ENCODE measurements around the gene BEGAIN.

The BEGAIN gene, protein sequence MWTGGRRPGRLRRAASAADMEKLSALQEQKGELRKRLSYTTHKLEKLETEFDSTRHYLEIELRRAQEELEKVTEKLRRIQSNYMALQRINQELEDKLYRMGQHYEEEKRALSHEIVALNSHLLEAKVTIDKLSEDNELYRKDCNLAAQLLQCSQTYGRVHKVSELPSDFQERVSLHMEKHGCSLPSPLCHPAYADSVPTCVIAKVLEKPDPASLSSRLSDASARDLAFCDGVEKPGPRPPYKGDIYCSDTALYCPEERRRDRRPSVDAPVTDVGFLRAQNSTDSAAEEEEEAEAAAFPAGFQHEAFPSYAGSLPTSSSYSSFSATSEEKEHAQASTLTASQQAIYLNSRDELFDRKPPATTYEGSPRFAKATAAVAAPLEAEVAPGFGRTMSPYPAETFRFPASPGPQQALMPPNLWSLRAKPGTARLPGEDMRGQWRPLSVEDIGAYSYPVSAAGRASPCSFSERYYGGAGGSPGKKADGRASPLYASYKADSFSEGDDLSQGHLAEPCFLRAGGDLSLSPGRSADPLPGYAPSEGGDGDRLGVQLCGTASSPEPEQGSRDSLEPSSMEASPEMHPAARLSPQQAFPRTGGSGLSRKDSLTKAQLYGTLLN

DNA sequence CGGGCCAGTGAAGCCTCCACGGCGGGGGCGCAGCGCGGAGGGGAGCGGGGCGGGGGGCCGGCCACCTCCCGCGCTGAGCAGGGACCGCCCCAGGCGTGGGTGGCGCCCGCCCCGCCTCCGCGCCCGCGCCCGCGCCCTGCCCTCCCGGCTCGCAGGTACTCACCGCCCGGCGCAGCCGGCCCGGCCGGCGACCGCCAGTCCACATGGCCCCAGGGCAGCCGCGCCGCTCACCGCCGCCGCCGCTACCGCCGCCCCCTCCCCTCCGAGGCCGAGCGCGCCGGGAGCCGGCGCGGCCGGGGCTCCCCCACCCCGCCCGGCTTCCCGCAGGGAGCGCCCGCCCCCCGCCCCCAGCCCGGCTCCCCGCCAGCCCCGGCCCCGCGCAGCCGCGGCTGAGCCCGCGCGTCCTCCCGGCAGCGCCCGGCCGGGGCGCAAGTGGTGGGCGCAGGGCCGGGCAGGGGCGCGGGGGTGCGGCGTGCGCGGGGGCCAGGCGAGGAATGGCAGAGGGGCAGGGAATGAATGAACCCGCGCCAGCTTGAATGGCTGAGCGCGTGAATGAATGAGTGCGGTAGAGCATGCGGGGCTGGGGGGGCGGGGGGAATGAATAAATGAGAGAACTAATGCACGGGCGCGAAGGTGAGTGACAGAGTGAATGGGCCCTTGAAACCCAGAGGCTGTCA lies at the start of gene BEGAIN:
TSS of gene BEGAIN (minus strand) at position 332 of the 677 bp plus-strand sequence. CDS start at position 205, 127 bp downstream.
- DNase-seq, result no peak

DNA sequence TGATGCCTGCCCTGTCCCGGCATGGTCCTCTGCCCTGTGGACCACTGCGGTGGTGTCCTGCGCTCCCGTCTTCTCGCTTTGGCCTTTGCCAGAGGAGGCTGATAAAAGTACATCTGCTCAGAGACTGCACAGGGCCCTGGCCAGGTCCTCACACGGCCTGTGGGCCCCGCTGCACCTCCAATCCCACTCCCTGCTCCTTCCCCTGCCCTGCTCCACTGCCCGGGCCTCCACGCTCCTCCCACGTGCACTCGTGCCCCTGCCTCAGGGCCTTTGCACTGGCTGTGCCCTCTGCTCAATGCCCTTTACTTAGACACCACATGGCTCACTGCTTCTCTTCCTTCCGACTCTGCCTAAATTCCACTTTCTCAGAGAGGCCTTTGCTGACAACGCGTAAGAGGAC lies 49.3 kb upstream of the BEGAIN start:
- DNase-seq, result no peak

DNA sequence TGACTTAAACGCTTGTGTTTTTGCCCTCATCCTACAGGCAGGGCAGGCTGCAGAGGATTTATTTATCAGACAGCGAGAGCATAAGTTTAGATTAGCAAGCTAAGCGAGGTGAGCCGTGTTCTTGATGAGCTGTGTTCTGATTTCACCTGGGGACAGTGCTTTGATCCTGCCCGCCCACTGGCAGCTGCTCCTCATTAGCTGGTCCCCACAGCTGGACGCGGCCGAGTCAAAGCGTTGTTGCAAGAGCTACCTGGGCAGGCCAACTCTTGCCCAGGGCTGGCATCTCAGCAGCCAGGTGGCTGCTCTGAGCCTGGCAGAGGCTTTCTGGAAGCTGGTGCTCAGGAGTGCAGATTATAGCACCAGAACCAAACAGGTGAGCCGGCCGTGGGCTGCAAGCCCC lies 46.8 kb upstream of the BEGAIN start:
- DNase-seq, result no peak

DNA sequence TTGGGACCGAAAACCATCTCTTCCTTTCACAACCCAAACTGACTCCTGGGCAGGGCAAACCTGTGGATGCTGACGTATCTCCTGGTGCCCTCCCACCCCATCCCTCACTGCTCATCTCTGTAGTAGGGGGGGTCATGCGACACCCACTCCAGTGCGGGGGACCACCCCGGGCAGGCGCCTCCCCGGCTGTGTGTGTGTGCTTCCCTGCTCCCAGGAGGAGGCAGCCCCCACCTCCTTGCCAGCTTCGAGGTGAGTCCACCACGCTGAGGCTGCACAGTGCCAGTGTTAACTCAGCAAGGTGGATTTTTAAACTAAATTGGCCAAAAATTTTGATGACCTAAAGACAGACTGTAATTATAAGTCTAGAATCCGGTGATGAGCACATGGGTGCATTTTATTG lies 46.2 kb upstream of the BEGAIN start:
- no peak for DNase-seq

DNA sequence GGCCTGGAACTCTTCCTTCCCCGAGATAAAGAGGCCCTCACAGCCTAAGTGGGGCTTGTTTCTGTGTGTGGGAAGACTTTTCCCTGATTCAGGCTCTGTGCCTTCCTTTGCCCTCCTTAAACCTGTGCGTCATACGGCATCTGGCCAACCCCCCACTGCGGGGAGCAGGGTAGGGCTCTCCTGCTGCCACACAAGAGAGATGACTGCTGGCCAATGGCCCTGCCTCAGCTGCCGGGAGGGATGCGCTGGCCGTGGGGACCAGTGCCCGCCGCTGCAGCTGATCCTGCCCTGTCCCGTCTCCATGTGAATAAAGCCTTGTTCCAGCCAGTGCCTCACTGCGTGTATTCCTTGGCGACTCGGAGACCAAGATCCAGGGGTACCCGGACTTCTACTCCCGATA lies 42.5 kb upstream of the BEGAIN start:
- DNase-seq, result no peak

DNA sequence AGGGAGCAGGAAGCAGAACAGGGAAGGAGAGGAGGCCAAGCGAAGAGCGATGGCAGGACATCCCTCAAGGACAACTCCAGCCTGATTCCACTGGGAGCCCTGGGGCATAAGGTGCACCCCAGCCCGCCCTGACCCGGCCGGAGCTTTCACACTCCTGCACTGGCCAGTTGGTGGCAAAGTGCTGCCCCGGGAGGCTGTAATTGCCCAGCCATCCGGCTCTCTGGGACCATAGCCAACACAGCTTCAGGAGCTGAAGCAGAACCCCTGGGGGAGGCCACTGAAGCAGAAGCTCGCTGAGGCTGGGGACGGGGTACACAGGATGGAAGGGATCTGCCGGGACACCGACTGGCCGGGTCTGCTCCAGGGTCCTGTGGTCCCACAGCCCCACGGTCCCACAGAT lies 41.9 kb upstream of the BEGAIN start:
- DNase-seq, result no peak

DNA sequence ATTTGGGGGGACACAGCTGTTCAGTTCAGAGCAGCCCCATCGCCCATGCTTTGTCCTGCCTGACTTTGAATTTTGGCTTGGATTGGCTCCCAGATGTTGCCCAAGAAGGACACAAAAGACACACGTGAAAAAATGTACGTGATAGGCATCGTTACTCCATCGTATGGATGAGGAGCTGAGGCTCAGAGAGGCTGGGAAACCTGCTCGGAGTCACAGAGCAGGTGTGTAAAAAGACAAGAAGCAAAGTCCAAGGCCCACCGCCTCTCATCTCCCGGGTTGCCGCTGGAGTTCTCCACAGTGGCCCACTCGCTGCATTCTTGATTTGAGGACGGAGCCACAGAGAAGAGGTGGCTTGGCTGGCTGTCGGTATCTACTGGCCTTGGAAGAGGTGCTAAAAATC lies 41.0 kb upstream of the BEGAIN start:
- DNase-seq, result no peak

DNA sequence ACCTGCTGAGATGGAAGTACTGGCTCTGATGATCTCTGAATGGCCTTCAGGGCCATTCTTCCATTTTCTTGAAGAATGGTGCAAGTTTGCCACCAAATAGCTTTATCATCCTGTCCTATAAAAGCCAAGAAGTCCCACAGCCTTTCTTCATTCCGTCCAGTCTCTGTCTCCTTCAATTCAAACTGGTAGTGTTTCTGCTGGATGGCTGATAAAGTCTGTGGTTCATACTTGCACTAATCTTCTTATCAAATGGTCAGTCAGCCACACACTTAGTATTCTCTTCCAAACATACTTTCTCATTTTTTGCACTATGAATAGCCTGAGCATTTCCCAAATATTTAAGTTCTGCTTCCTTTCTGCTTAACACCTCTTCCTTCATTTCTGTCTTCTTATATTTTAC lies 39.4 kb upstream of the BEGAIN start:
- no peak for DNase-seq

DNA sequence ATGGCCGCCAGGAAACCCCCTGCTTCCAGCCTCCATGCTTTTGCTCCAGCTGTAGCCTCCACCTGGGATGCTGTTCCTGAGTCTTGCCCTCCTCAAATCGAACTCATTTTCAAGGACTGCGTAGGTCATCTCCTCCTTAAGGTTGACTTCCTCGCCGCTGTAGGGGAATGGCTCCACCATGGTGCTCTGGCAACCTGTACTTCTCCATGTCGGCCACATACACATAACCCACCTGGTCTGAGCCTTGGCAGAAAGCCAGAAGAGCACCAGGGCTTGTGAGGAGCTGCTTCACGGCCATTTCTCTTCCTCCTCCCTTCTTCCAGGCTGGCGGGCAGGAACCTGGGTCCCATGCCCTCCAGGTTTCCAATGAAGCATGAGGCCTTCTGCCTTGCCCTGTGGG lies 36.7 kb upstream of the BEGAIN start:
- DNase-seq, result no peak

DNA sequence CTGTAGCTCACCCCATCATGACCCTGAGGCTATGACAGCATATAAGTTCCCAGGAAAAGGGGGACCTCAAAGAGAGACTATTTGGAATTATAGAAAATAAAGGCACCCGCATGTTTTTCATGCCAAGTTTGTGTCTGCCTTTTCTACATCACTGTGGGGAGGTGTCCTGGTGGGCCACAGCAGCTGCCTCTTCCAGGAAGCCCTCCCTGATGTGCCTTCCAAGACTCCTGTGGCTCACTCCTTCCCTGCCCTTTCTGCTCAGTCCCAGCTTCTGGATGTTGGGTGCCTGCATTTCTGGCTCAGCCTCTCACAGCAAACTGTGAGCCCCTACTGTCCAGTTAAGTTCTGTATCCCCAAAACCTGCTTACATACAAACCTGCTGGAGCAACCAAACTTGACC lies 36.3 kb upstream of the BEGAIN start:
- DNase-seq, result no peak

DNA sequence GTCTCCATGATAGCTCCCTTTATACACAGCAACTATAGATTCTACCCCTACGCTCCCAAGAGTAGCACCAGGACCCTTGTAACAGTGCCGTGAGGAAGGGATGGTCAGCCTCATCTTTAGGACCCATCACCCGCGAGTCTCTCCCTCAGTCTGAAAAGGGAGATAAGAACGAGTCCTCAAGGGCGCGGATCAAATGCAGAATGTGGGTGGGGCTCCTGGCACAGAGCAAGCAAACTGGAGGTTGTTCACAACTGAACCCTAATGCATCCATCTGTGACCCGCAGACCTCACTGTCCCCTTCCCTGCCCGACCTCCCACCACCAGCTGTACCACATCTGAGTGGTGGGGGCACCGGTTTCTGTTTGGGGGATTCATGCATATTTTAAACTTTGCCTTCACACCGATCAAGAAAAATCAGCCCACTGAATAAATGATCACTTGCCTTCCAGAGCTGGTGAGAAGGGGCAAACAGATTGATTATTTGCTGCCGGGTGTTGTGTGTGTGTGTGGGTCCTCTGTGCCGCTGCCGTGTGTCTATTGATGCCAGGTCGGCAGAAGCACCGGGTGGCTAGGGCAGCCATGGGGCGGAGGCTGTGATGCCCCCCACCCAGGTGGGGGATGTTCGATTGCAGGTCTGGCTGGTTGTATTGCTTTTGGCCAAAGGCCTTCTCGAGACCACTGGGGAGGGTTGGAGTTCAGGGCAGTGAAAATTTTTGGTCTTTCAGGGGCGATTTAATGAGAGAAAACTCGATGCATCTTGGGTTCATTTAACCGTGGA lies 35.7 kb upstream of the BEGAIN start:
- DNase-seq, result no peak

DNA sequence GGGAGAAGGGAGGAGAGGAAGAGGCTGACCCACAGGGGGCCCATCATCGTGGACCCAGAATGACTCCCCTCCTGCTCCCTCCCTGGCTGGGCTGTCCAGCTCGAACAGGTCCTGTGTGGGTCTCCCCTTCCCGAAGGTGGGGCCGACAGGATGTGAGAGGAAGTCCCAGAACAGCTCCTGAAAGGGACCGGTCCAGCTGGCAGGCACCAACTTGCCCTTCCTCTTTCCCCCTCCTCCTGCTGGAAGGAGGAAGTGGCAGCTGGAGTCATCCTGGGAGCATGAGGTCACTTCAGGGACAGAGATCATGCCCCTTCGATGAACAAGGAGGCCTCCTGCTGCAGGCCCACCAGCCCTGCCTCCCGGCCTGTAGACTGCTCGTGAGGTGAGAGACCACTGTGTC lies 35.0 kb upstream of the BEGAIN start:
- no peak for DNase-seq

DNA sequence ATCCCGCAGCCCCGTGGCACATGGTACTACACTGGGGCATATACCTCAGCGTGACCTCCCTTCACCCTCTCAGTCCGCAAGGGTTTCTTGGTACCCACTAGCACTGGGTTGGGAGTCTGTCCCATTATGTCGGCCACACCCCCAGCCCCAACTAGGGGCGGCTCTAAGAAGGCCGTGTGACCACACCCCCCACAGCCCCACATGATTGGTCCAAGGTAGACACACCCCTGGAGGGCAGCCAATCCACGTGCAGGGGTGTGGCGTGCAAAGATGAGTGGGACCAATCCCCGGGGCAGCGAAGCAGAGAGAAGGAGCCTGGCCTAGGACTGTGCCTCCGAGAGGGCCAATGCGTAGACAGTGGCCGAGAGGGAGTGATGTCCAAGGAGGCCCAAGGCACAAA lies 34.6 kb upstream of the BEGAIN start:
- DNase-seq, result no peak

DNA sequence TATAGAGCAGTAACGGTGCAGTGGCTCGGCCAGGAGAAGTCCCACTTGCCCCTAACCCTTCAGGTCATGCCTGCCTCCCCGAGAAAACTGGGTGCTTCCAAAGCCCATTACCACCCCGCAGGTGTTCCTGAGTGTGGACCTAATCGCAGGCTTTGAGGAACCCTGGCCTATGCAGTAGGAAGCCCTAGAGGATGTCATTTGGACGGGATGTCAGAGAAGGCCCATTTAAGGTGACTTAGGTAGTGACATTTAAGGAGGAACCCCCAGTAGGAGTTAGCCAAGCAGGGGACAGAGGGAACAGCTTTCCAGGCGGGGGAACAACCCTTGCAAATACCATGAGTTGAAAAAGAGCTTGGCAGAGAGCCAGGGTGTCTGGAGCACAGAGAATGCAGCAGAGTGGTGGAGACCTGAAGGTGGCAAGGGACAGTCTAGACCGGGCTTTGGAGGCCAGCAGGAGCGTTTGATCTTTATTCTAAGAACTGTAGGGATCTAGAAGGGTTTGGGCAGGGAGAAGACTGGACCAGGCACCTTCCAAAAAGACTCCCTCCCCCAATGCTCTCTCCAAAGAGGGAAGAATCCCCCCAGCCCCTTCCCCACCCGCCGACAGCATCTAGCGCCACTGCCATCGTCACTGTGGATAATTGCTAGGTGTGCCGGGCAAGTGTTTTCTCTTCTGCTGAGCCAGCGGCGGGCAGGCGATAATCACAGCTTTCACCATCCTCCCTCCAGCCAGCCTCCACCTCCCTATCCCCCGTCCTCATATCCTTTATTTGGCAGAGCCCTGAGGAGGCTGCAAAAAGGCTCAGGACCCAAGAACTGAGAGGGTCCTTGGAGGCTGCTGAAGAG lies 33.3 kb upstream of the BEGAIN start:
- no peak for DNase-seq

DNA sequence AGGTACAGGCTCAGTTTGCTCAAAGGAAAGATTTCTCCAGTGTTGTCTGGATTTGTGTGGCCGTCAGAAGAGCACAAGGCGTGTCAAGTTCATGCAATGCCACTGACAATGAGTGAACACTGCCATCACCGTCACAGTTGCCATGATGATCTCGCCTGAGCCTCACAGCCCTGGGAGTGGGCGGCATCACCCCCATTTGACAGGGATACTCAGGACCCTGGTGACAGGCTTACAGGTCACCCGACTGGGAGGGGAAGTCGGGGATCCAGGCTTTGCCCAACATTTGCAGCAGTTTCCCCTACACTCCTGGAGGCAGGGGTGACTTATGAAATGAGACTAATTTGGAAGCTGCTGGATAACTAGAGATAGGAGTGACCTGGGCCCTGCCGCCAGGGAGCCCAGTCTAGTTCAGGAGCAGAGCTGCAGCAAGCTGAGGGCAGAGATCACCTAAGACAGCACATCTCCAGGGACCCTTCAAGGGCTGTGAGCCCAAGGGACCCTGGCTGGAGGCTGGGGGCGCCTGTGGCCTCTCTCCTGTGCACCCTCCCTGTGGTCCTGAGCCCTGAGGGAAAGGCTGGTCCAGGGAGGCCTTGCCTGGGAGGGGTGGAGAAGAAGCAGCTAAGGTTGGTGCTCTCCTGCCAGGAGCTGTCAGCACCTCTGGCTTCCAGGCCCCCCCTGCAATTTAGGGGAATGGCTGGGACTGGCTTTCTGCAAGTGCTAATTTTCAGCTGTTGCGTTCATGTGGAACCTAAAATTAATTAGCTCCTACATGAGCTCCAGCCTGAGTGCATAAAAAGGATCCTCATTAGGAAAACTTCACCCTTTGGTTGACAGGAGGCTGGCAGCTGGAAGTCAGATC lies 32.4 kb upstream of the BEGAIN start:
- no peak for DNase-seq

DNA sequence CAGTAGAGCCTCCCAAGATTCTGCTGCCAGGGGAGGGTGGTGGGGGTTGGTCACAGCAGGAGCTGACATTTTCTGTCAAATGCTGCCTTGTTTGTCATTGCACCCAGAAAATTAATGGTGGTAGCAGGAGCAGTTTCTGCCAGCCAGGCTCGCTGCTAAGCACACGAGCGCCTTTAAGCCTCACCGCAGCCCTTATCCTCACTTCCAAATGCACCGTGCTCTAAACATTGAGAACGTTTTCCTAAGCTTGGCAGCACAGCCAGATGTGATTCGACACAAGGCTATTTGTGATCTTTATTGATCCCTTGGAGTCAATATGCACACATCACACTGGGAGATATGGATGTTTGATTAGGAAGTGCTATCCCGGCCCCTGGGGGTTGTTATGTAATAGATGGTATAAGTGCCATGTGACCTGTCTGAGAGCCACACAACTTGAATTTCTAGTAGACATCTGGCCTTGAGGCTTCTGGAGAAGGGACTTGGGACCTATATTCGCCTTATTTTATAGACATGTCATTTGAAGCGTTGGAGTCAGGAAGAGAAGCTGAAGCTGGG lies 31.6 kb upstream of the BEGAIN start:
- DNase-seq, result no peak

DNA sequence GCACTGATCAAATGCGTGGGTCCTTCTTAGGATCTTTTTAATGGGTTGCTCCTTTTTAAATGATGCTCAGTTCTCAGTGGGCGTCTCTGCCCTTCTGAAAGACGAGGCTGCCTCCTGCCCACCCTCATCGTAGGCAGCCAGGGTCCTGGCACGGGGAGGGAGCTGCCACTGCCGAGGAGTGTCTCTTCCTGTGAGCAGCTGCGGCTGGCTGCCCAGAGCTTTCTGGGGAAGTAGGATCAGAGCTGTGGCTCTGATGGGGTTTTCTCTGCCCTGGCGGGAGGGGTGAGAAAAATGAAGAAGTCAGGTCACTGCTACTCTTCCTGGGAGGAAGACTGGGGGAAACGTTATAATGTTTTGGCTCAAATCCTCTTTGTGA lies 31.1 kb upstream of the BEGAIN start:
- no peak for DNase-seq

DNA sequence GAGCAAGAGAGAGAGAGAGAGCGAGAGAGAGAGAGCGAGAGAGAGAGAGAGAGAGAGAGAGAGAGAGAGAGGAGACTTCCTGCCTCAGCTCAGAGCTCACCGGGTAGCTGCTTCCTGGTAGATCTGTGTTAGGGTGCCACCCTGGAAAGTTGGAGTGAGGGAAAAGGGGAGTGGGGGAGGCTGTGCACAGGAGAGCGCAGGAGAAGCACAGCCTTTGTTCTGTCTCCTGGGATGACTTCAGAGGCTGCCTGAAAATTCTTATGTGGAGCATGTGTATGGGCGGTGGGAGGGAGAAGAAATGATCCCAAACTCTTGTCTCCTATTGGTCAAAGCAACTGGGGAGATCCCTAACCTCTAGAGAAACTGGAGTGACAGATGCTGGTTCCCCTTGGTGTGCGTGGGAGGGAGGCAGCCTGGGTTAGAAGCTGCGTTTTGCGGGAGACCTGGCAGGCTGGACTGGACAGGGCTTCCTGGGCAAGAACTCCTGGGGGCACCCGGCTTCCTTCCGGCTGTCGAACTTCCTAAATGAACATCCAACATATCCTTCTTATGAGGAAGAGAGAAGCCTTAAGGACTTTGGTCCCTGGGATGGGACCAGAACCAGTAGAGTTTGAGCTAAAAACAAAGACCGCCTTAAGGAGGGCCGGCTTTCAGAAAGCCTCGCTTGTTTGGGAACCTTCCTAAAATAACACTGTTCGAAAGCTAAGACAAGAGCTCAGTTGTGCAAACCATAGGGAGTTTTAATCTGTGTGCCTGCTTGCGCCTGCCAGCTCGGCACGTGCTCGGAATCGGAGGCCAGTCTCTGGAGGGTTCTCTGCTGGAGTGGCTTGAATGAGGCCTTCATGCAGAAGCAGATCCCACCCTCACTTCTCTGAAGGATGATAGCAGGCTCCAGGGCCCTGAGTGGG lies 30.4 kb upstream of the BEGAIN start:
- no peak for DNase-seq

DNA sequence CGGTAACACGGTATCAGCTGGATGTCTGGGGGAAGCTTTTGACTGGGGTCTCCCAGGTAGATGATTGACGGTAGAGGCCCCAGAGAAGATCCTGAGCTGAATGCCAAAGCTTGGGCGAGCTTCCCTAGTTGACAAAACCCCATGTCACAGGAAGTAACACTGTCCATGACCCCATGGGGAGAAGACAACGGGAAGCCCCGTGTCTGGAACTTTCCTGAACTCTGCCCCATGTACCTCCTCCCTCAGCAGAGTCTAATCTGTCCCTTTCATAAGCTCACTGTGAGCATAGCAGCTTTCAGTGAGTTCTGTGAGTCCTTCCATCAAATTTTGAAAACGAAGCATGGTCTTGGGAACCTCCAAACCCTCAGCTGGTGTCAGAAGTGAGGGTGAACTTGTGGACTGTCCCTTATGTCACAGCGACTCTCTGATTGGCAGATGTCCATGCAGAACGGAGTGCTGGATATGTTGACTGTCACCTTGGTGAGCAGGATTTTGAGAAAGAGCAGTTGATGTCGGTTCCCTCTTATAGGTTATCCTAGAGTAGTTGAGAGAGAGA lies 29.7 kb upstream of the BEGAIN start:
- DNase-seq, result no peak

Measured in NK-92 treated with Interleukin-12 subunit alpha and Interleukin-12 subunit beta, amount 100 ng/mL, for 24 hours (cell line).